Activated effector memory CD4-positive, alpha-beta T cell treated with anti-CD3 and anti-CD28 coated beads, Interleukin-2, amount 50 U/mL, for 16 hours (primary cell): ENCODE results near the gene TXNDC5.

Experiments used
- DNase-seq: peaks from one replicate; pipeline ENCODE4 v3.0.0-alpha.2; 2020

Gene TXNDC5

DNA sequence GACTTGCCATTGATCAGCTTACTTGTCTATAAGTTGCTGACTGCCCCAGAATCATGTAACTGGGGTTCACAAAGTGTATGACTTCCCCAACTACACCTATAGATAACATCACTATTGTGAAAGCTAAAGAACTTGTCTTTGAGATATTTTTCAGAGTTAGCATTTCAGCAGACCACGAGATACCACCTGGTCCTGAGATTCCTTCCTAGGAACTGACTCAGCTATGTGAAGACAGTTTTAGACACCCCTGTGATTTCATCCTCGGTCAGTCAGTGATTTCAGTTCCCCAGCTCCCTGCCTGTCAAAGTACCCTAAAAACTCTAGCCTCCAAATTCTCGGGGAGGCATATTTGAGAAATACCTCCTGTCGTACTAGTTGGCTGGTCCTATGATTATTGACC lies 62.4 kb downstream of the TXNDC5 start:
- no peak for DNase-seq

- DNase-seq = no peak
Measured at GRCh38 chr6:7846966-7847818, 63.4 kb downstream of the TXNDC5 start.

GRCh38 chr6:7841781-7842468 lies 68.7 kb downstream of the TXNDC5 start:
- DNase-seq = no peak

GRCh38 chr6:7836371-7837026 lies 74.1 kb downstream of the TXNDC5 start:
- DNase-seq = no peak

GRCh38 chr6:7833751-7834070 lies 76.9 kb downstream of the TXNDC5 start:
- DNase-seq = no peak

DNA sequence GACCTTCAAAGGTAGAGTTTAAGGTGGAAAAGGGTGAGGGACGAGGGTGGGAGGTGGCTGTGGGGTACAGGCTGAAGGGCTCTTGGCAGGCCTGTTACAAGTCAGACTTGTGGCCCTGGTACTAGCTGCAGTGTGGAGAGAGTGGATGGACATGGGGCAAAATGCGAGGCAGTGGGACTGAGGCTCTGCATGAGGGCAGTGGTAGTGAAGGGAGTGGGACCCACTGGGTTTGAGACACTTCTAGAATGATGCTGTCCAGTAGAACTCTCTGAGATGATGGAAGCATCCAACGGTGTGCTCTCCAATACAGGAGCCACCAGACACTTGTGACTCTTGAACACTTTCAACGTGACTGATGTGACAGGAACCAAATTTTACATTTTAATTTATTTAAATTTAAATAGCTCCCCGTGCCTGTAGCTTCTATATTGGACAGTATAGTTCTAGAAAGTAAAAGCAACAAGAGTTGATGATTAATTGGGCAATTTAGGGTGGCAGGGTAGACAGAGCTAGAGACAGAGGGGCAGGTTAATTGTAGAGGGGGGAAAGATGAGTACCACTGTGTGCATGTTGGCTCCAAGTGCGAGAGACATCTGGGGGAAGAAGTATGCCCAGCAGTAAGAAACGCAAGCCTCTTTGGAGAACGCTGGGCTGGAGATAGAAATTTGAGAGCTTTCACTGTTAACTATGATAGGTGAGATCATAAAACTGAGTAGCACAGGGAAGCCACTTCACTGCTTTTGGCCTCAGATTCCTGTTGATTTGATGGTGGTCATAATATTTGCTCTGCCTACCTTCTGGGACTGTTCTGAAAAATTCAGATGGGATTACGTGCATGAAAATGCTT lies 77.5 kb downstream of the TXNDC5 start:
- no peak for DNase-seq
